Stimulated activated CD8-positive, alpha-beta memory T cell treated with anti-CD3 and anti-CD28 coated beads, Interleukin-4, amount 100 ng/mL, for 1 hour (primary cell): ENCODE results near the gene PFDN5.
"Not testable (repeated sequence)": the region's sequence is repeated elsewhere in the genome, so short reads cannot be mapped to it uniquely, and the experiment has no call there.

ENCODE experiments used
- DNase-seq, 2 donors: peaks; one replicate each; pipeline ENCODE4 v3.0.0-alpha.2; 2020; ENCODE audit warnings: low read depth in 2 of 2, low spot score in 1 of 2

Gene PFDN5

GRCh38 chr12:53326460-53327185 lies 31.3 kb downstream of the PFDN5 start:
- no peak for DNase-seq

GRCh38 chr12:53327435-53328042 lies 32.2 kb downstream of the PFDN5 start:
- no peak for DNase-seq

GRCh38 chr12:53328043-53328435 lies 32.7 kb downstream of the PFDN5 start:
- DNase-seq = no peak

- no peak for DNase-seq
These were observed 35.3 kb downstream of the PFDN5 start for GRCh38 chr12:53330671-53331070.

GRCh38 chr12:53332339-53332738 lies 37.0 kb downstream of the PFDN5 start:
- DNase-seq = not testable (repeated sequence)

GRCh38 chr12:53332744-53333143 lies 37.4 kb downstream of the PFDN5 start:
- no peak for DNase-seq

- no peak for DNase-seq
These were observed 37.9 kb downstream of the PFDN5 start for GRCh38 chr12:53333289-53333688.

GRCh38 chr12:53333845-53334244 lies 38.5 kb downstream of the PFDN5 start:
- DNase-seq = no peak

GRCh38 chr12:53334822-53335221 lies 39.5 kb downstream of the PFDN5 start:
- no peak for DNase-seq

GRCh38 chr12:53336181-53336681 lies 40.9 kb downstream of the PFDN5 start, which contains the start of gene SP7:
Gene SP7, minus strand, starts transcription at chr12:53336354. Its CDS starts 708 bp downstream, at chr12:53335646.
- no peak for DNase-seq

- no peak for DNase-seq
These were observed 42.7 kb downstream of the PFDN5 start for GRCh38 chr12:53338017-53338416.

- no peak for DNase-seq
These were observed 43.6 kb downstream of the PFDN5 start for GRCh38 chr12:53338916-53339315.

GRCh38 chr12:53340398-53340797 lies 45.1 kb downstream of the PFDN5 start:
- DNase-seq = no peak

GRCh38 chr12:53343449-53343848 lies 48.1 kb downstream of the PFDN5 start:
- DNase-seq = no peak

GRCh38 chr12:53343969-53344368 lies 48.6 kb downstream of the PFDN5 start:
- DNase-seq = no peak

- no peak for DNase-seq
These were observed 49.1 kb downstream of the PFDN5 start for GRCh38 chr12:53344487-53344823.

- DNase-seq = peak; percentile 32 to 49
These were observed 49.6 kb downstream of the PFDN5 start for GRCh38 chr12:53344824-53345485.

- no peak for DNase-seq
These were observed 50.3 kb downstream of the PFDN5 start for GRCh38 chr12:53345486-53346188.

GRCh38 chr12:53346491-53346890 lies 51.1 kb downstream of the PFDN5 start:
- DNase-seq = no peak

GRCh38 chr12:53347905-53348304 lies 52.6 kb downstream of the PFDN5 start:
- DNase-seq = no peak
